Rectal smooth muscle tissue (tissue), 1 donor: ENCODE measurements around the gene KRTAP6-3.

Source experiments
- H3K27ac ChIP-seq: one replicate; pipeline ENCODE4 v1.7.0; 2013; ENCODE audit warnings: low read depth, low read length, inconsistent platforms
- H3K27me3 ChIP-seq: one replicate; pipeline ENCODE4 v1.7.0; 2013; ENCODE audit warnings: low read length; ENCODE audit not compliant: control insufficient read depth, insufficient read depth
- H3K36me3 ChIP-seq: one replicate; pipeline ENCODE4 v1.7.0; 2013; ENCODE audit warnings: low read length; ENCODE audit not compliant: control insufficient read depth, insufficient read depth
- H3K4me1 ChIP-seq: one replicate; pipeline ENCODE4 v1.7.0; 2013; ENCODE audit warnings: low read length; ENCODE audit not compliant: control insufficient read depth, insufficient read depth
- H3K4me3 ChIP-seq: one replicate; pipeline ENCODE4 v1.7.0; 2013; ENCODE audit warnings: low read length
- H3K9ac ChIP-seq: one replicate; pipeline ENCODE4 v1.7.0; 2013; ENCODE audit warnings: low read length

The KRTAP6-3 gene, protein sequence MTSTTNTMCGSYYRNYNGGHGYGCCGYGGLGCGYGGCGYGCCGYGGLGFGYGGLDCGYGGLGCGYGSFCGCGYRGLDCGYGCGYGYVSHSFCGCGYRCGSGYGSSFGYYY

DNA sequence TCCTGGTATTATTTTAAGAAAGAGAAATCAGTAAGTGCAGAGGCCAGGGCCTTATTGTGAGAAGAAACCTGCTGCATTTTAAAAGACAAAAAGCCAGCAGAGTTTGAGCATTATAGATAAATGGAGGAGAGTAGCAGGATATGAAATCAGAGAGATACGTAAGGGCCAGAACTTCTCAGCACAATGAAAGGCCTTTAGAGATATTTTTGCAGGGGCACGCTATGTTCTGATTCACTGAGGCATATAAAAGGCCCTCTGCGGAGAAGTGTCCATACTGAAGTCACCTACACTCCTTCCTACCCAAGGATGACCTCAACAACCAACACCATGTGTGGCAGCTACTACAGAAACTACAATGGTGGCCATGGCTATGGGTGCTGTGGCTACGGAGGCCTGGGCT is at the start of gene KRTAP6-3:
KRTAP6-3 (plus strand) TSS at position 301 of the 400 bp plus-strand sequence; CDS start at position 307, 6 bp downstream.
- no peak within 1 kb of the TSS for H3K27ac ChIP-seq
- no peaks in the 10 kb centered on the region for H3K27me3 ChIP-seq
- H3K4me3 ChIP-seq = no peak within 1 kb of the TSS
- no peaks in the 10 kb centered on the region for H3K36me3 ChIP-seq
- no peak within 1 kb of the TSS for H3K9ac ChIP-seq
- no peaks in the 10 kb centered on the region for H3K4me1 ChIP-seq

DNA sequence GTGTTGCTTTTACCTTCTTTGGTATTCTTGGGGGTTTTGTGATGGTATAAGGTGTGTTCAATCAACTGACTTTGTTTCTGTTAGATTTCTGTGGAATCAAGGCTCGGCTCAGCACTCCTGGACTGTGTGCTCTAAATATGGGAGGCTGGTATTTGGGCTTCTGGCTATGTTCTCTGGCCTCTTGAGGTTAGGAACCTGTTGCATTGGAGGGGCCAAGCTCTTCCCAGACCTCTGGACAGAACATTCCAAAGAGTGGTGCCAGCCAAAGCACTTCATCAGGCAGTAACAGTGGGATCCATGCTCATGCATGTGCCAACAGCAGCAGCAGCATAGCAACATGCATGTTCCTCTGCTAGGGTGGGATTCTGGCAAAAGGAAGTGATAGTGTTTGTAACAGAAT is 39.5 kb upstream of the KRTAP6-3 start:
- no peak overlapping the region for H3K27ac ChIP-seq
- no peaks in the 10 kb centered on the region for H3K36me3 ChIP-seq
- H3K4me3 ChIP-seq = no peak overlapping the region
- no peak overlapping the region for H3K9ac ChIP-seq
- H3K4me1 ChIP-seq = no peaks in the 10 kb centered on the region
- no peaks in the 10 kb centered on the region for H3K27me3 ChIP-seq

DNA sequence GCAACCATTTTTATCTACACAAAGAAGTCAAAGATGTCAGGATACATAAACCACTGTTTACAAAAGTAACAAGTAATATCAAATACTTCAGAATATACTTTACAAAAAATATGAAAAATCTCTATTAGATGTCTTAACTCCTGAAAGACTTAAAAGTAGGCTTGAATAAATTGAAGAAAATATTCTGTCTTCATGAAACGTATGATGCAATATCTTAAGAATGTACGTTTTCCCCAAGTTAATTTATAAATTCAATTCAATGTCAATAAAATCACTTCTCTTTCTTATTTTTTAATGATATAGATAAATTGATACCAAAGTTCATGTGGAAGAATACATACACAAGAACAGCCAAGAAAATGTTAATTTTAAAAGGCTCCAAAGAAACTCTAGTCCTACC is 37.1 kb upstream of the KRTAP6-3 start:
- H3K27me3 ChIP-seq = no peaks in the 10 kb centered on the region
- no peak overlapping the region for H3K27ac ChIP-seq
- H3K36me3 ChIP-seq = no peaks in the 10 kb centered on the region
- no peak overlapping the region for H3K9ac ChIP-seq
- H3K4me1 ChIP-seq = no peaks in the 10 kb centered on the region
- no peak overlapping the region for H3K4me3 ChIP-seq

DNA sequence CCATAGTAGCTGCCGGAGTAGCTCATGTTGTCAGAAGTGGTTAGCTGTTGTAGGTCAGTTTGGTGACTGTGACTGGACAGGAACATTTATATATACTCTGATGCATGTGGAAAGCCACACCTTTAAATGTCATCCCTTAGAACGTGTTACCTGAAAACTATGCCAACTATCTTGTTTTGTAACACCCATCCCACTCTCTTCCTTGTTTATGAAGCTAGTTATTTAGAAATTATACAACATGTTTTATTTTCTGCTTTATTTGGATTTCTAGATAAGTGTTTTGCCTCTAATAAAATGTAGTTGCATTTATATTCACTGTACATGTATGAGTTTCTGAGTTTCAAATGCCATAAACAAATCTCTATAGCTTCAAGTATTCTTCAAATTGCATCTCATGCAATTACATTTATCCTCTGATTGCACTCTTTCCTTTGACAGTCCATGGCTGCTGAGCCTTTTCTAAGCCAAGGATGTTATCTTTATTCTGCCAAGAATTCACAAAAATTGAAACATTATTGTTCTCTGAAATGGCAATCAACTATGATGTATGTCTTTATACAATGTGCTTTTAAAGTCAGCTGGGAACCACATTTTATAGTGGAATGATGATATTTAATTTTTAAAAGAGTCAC is 30.9 kb upstream of the KRTAP6-3 start, which contains the start of gene KRTAP19-7:
KRTAP19-7 (minus strand) TSS at position 51 of the 632 bp plus-strand sequence; CDS start at position 26, 25 bp downstream.
- H3K27me3 ChIP-seq = no peaks in the 10 kb centered on the region
- no peaks in the 10 kb centered on the region for H3K4me1 ChIP-seq
- H3K9ac ChIP-seq = no peak within 1 kb of the TSS
- H3K4me3 ChIP-seq = no peak within 1 kb of the TSS
- H3K27ac ChIP-seq = no peak within 1 kb of the TSS
- no peaks in the 10 kb centered on the region for H3K36me3 ChIP-seq

DNA sequence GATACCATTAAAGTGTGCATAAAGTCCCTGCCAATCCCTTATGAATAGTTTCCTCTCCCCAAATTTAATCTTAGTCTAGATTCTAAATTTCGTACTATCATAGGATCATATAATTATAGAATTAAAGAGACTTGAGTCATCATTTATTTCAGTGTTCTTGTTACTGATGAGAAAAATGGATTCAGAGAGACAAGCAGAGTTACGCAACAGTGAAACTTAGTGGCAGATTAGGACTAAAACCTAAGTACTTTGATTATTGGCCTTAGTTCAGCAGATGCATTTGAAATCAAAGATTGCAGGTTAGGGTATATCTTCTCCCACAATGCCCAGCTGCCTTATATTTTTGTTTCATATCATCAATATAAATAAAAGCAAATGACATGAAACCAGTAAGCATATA is 30.3 kb upstream of the KRTAP6-3 start:
- Histone ChIP-seq H3K27me3 (no peaks in the 10 kb centered on the region), H3K4me1 (no peaks in the 10 kb centered on the region), H3K27ac (no peak overlapping the region), H3K9ac (no peak overlapping the region), H3K4me3 (no peak overlapping the region), H3K36me3 (no peaks in the 10 kb centered on the region)

DNA sequence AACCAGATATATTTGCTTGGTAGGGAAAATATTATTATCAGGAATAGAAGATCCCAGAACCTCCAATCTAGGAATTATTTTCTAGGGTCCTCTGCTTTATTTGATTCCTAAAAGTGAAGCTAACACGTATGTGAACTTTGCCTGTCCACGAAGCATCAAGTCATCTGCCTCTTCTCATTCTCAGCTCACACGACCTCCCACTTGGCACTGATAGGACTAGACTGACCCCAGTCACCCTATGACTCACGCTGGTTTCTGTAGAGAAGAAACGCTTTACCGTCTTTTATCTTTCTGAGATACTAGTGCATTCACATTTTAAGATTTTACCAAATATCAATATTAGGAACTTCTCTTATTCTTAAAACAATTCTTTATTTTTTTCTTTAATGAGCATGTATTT is 29.2 kb upstream of the KRTAP6-3 start:
- no peaks in the 10 kb centered on the region for H3K4me1 ChIP-seq
- H3K27me3 ChIP-seq = no peaks in the 10 kb centered on the region
- no peak overlapping the region for H3K9ac ChIP-seq
- no peak overlapping the region for H3K4me3 ChIP-seq
- H3K36me3 ChIP-seq = no peaks in the 10 kb centered on the region
- H3K27ac ChIP-seq = no peak overlapping the region

DNA sequence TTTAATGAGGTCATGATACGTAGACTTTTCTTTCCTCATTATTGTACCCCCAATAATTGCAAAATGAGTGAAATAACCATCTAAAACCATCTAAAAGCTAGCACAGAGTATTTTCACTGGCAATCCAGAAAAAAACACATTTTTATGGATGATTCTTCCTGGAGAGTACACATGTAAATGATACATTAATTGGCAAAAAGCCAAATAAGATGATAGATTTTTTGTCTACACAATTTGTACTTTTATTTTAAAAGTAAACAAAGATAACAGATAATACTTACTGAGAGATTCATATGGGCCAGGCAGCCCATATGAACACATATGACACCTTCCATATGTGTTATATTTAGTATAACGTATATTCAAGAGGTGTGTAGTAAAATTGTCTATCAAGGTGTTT is 28.6 kb upstream of the KRTAP6-3 start:
- H3K4me3 ChIP-seq = no peak overlapping the region
- H3K4me1 ChIP-seq = no peaks in the 10 kb centered on the region
- no peaks in the 10 kb centered on the region for H3K27me3 ChIP-seq
- no peak overlapping the region for H3K27ac ChIP-seq
- H3K9ac ChIP-seq = no peak overlapping the region
- H3K36me3 ChIP-seq = no peaks in the 10 kb centered on the region

DNA sequence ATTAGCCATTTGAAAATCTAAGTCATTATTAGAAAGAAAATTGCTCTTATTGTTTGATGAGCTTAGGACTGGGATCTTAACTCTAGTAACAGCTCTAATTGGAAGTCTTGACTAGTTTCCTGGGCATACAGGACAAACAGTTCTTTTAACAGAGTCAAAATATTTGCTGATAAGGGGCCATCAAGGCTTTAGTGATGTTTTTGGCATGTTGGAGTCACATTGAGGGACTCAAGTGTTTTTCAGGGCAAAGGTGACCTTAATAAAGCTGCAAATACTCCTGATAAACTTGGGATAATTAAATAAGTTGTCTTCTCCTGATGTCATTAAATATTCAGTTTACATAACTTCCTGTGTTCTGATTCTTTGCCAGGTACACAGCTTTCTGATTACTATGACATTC is 24.6 kb upstream of the KRTAP6-3 start:
- Histone ChIP-seq H3K4me1 (no peaks in the 10 kb centered on the region), H3K36me3 (no peaks in the 10 kb centered on the region), H3K27me3 (no peaks in the 10 kb centered on the region), H3K27ac (no peak overlapping the region), H3K4me3 (no peak overlapping the region), H3K9ac (no peak overlapping the region)

DNA sequence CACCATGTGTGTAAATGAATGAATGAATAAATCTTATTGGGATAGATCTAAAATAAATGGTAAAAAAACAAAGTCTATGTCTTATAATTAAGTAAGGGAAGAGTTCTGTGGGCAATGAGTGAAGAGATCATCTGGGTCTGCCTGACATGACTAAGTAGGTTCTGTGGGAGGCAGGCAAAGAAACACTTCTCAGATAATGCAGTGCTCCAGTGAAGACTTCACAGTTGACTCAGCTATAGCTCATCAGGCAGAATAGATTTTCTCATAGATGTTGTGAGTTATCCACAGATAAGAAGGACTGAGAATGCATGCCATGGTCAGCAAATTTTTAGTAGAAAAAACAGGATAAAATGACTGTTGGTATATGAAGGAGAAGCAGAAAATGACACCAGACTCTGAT is 14.5 kb upstream of the KRTAP6-3 start:
- Histone ChIP-seq H3K4me3 (no peak overlapping the region), H3K27me3 (no peaks in the 10 kb centered on the region), H3K36me3 (no peaks in the 10 kb centered on the region), H3K4me1 (no peaks in the 10 kb centered on the region), H3K9ac (no peak overlapping the region), H3K27ac (no peak overlapping the region)

DNA sequence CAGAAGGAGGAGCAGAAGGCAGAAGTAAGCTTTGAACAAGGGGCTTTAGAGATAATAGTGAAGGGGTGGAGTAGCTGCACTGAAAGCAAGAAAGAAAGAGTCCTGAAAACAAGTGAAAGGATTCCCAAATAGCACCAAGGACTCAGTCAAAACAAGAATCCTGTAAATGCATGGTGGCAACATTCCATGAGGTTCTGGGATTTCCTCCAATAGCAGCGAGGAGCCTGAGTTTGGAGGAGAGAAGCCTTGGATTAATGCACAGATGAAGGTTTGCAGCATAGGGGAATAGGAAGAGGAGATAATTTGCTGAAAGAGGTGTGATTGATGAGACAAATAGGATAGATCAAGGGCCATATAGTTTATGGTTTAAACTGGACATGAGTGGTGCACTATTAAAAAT is 12.9 kb upstream of the KRTAP6-3 start:
- H3K36me3 ChIP-seq = no peaks in the 10 kb centered on the region
- no peaks in the 10 kb centered on the region for H3K4me1 ChIP-seq
- H3K27ac ChIP-seq = no peak overlapping the region
- H3K27me3 ChIP-seq = no peaks in the 10 kb centered on the region
- no peak overlapping the region for H3K4me3 ChIP-seq
- no peak overlapping the region for H3K9ac ChIP-seq

DNA sequence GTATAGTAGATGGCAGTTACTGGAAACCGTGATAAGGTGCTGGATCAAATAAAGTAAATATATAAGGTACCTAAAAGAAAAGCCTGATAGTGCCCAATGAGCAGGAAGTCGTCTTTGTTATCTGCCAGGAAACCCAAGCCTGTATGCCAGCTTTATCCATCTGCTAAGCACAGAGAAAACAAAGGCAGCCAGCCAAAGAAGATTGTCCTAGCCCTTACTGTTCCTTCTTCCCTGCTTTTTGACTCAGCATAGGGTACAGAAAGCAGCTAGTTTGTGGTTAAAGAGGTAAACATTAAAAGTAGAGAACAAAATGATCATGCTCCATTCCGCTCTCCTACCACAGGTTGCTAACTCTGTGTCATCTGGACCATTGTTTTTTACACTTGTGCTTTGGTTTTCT is 12.1 kb upstream of the KRTAP6-3 start:
- H3K4me3 ChIP-seq = no peak overlapping the region
- H3K27ac ChIP-seq = no peak overlapping the region
- H3K27me3 ChIP-seq = no peaks in the 10 kb centered on the region
- no peaks in the 10 kb centered on the region for H3K4me1 ChIP-seq
- no peak overlapping the region for H3K9ac ChIP-seq
- no peaks in the 10 kb centered on the region for H3K36me3 ChIP-seq

DNA sequence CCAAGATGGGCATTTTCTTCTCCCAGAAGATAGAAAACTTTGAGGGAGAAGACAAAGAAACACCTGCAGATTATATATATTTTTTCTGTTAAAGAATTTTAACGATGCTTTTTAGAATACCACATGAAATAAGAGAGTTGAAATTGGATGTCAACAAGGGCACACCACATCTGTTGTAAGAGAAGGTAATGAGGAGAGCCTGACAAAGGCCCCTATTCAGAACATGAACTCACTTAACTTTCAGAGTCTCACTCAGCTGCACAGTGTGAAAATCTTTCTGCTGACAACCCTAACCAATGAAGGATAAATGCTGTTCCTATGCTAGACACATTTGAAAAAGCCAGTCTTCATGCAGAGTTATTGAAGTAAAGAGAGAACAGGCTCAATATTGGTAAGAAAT is 9.4 kb upstream of the KRTAP6-3 start:
- no peak overlapping the region for H3K27ac ChIP-seq
- no peaks in the 10 kb centered on the region for H3K27me3 ChIP-seq

DNA sequence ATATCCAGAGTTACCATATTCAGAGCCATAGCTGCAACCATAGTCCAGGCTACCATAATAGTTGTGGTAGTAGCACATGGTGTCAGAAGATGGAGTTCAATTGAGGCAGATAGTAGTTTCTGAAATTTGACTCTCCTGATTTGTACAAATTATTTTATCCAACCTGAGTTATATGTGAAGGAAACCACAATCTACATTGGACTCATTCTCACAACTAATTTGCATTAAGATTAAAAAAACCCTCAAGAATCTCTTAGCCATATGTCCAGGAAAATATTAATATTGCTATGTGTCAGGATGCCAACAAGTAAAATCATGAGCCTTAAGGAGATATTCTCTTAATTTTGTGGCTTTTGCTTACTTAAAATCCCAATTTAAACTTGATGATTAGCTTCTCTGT is 1.9 kb upstream of the KRTAP6-3 start, which contains the start of gene KRTAP22-2:
KRTAP22-2 (minus strand) TSS at position 101 of the 400 bp plus-strand sequence.
- Histone ChIP-seq H3K9ac (no peak within 1 kb of the TSS), H3K27me3 (no peaks in the 10 kb centered on the region), H3K4me3 (no peak within 1 kb of the TSS), H3K4me1 (no peaks in the 10 kb centered on the region), H3K27ac (no peak within 1 kb of the TSS), H3K36me3 (no peaks in the 10 kb centered on the region)

More for the DNA sequence above, 9.4 kb upstream of the KRTAP6-3 start:
- H3K9ac ChIP-seq = no peak overlapping the region
- H3K4me3 ChIP-seq = no peak overlapping the region
- H3K36me3 ChIP-seq = no peaks in the 10 kb centered on the region
- H3K4me1 ChIP-seq = no peaks in the 10 kb centered on the region
